HG03139 (cell line): Measurements from ENCODE around the gene SLC1A3.

Source experiments
- ATAC-seq: cut with Tn5 transposase; IDR thresholded peaks from one replicate; pipeline ENCODE4 v1.9.1; 2021; ENCODE audit not compliant: unreplicated experiment

Gene SLC1A3

GRCh38 chr5:36654564-36654963, 48.2 kb downstream of the SLC1A3 start:
- no peak for ATAC-seq

- no peak for ATAC-seq
Measured at GRCh38 chr5:36655161-36655560, 48.8 kb downstream of the SLC1A3 start.

- no peak for ATAC-seq
Measured at GRCh38 chr5:36656556-36656955, 50.1 kb downstream of the SLC1A3 start.

- no peak for ATAC-seq
Measured at GRCh38 chr5:36657563-36657995, 51.2 kb downstream of the SLC1A3 start.

GRCh38 chr5:36658038-36658756, 51.8 kb downstream of the SLC1A3 start:
- ATAC-seq: no peak

DNA sequence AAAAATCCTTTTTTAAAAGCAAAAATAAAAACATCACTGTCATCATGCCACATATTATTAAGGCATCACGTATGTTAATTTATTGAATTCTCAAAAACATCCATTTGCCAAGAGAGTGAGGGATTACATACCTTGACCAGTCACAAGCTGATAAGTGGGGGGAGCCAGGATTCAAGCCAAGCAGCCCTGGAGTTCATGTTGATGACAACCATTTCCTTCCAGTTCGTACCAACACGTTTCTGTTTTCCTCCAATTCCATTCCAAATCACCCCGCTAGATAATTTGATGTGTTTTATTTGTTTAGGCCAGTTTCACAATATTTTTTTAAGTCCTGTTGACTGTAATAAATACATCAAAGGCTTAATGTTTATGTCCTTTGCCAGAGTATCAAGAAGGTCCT, 53.0 kb downstream of the SLC1A3 start:
- ATAC-seq: no peak

DNA sequence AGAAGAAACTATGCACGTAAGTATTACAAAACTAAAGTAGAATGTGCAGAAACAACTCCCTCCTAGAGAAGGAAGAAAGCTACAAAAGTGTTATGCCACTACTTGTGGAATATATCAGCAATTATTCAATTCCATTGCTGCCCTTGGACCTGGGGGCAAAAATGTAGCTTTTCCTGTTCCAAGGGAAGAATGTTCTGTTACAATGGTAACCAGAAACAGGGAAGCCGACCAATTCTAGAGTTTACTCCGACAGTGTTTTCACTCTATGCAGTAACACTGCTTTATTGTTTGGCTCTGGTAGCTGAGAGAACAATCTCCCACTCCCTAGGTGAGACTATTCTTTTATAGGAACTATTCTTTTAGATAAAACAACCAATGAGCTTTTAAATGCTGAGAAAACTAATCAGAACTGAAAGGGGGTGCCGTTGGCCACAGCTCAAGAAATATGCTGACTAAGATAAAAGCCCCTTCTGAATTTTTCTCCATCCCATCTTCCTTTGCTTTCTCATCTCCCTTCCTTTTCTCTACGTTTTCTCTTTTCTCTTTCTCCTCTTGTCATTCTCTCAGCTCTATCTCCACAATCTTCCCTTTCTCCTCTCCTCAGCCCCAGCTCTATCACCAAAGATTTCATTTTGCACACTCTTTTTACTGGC, 54.1 kb downstream of the SLC1A3 start:
- no peak for ATAC-seq

DNA sequence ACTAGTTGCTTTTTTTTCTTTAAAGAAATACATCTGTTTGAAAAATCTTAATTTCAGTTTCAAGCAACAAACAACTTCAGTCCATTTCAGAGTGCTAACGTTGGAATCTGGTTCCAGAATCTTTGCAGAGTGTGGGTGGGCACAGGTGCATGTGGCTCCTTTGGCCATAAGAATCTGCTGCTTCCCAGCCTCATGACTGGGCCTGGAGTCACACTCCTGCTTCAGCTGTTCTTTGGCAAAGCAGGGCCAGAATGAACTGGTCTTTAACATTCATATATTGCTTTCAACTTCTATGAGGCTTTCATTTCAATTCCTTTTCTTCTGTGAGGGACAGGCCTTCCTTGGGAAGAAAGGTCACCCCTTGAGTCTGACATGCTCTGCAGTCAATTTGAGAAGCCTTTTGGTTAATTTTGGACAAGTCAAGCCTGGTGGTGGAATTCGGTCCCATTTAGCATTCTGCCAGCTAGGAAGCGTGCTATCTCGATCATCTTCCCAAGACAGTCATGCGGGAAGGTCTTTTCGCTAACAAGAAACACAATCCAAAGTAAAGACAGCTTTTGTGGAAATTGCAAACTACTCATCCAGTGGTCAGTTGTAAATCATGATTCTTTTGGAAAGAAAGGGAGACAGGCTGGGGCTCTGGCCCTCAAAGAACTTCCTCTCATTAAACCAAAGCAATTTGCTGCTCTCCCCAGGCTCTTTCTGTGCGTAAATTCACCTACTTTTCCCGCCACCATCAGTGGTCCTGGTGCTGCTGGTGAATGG, 55.2 kb downstream of the SLC1A3 start:
- no peak for ATAC-seq

GRCh38 chr5:36662291-36662851, 56.0 kb downstream of the SLC1A3 start:
- no peak for ATAC-seq

- ATAC-seq: no peak
Measured at GRCh38 chr5:36664766-36665165, 58.4 kb downstream of the SLC1A3 start.

- no peak for ATAC-seq
Measured at GRCh38 chr5:36665628-36666027, 59.2 kb downstream of the SLC1A3 start.

- no peak for ATAC-seq
Measured at GRCh38 chr5:36666274-36666673, 59.9 kb downstream of the SLC1A3 start.

- ATAC-seq: no peak
Measured at GRCh38 chr5:36666986-36667385, 60.6 kb downstream of the SLC1A3 start.

- ATAC-seq: no peak
Measured at GRCh38 chr5:36667824-36668223, 61.4 kb downstream of the SLC1A3 start.

GRCh38 chr5:36669015-36669651, 62.7 kb downstream of the SLC1A3 start:
- ATAC-seq: no peak

DNA sequence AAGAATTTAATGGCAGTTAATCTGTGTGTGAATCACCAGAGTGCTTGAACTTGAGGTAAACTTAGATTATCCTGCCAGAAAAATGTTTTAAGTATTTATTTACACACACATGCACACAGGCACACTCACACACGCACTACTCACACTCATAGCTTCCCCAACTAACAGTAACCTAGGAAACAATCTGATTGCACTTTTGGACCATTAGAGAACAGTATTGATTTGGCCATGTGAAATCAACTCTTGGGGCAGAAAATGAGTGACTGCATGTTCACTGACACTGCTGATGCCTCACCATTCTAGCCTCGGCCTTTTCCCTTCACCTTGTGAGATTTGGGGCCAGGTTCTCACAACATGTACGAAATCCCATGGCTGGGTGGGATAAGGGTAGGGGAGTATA, 64.1 kb downstream of the SLC1A3 start:
- ATAC-seq: no peak

DNA sequence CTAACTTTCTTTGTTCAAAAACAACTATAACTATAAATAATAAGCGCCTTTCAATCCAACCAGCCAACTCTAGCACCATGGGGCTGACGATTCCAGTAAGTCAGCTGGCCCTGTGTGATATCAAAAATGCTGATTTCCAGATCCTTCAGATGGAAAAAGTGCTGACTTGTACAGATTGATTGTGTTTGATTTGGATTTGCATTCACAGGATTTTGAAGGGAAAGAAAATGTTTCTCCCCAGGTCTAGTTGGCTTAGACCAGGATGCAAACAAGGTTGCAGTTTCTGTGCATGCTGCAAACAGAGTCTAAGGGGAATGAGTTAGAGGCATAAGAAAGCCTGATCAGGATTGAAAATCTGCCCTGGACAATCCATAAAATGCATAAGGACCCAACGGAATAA, 68.9 kb downstream of the SLC1A3 start:
- no peak for ATAC-seq

DNA sequence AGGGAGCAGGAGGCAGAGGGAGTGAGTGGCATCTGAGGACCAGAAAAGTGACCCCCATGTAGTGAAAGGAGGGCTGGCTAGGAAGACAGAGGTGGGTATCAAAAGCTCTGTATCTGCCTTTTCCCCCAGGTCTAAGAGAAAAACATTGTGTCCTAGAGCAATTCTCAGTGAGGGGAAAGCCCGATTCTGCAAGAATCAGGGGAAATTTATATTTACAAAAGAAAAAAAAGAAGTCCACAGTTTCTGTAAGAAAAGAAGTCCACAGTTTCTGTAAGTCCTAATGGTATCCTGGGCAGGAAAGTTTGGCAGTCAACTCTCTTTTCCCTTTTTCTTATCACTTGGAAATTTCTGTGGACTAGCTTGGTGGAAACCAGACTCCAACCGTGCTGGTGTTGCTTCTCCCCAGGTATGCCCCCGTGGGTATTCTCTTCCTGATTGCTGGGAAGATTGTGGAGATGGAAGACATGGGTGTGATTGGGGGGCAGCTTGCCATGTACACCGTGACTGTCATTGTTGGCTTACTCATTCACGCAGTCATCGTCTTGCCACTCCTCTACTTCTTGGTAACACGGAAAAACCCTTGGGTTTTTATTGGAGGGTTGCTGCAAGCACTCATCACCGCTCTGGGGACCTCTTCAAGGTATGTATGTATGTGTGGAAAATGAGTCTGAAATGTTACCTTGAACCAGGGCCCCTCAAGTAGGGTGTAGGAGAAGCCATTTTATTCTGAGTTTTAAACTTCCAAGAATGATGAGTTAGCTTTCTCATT, 73.0 kb downstream of the SLC1A3 start:
- ATAC-seq: no peak

GRCh38 chr5:36680066-36680465, 73.7 kb downstream of the SLC1A3 start:
- no peak for ATAC-seq

DNA sequence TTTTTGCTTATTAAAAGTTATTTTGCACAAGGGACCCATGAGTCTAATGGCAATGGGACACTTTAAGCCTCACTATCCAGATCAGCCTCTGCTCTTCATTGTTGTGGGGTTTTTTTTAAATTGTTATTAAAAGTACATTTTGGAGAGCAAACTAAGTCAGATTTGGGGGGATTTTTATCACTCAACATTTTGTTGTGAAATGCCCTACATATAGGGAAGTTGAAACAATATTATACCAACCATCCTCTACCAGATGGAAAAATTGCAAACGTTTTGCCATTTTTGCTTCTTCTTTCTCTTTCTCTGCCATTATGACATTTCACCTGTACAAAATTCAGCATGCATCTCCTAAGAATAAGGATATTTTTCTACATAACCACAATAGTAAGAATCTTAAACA, 75.3 kb downstream of the SLC1A3 start:
- no peak for ATAC-seq
